ENCODE measurements around the gene AGAP1. TPM values are rescaled to one million over a fixed set of nuclear protein-coding genes. Genes with fewer than 3 reads are reported as not detected.
"Not testable (repeated sequence)": the region's sequence is repeated elsewhere in the genome, so short reads cannot be mapped to it uniquely, and the experiment has no call there.

AGAP1 gene
- total RNA-seq, 1 donor from 2014 or later, result 39.4 TPM

GRCh38 chr2:236061497-236061896 lies 567.7 kb downstream of the AGAP1 start:
- Mint-ChIP-seq H3K27ac (ENCODE audit: unreplicated experiment) (no peak overlapping the region), H3K4me1 (ENCODE audit: low read depth, unreplicated experiment) (peaks cover 3% of the 10 kb centered on the region), H3K9me3 (ENCODE audit: unreplicated experiment) (peaks cover 7% of the 10 kb centered on the region), H3K27me3 (ENCODE audit: low read depth, unreplicated experiment) (no peaks in the 10 kb centered on the region), H3K4me3 (ENCODE audit: unreplicated experiment) (no peak overlapping the region), H3K36me3 (ENCODE audit: low read depth, unreplicated experiment) (peaks cover 14% of the 10 kb centered on the region)
- no peaks in the 10 kb centered on the region for H4K20me1 ChIP-seq (ENCODE audit: insufficient read depth, low read length)
- H3K27ac ChIP-seq (ENCODE audit: low read depth, low read length), result no peak overlapping the region
- H3K36me3 ChIP-seq (ENCODE audit: insufficient read depth, low read length), result no peaks in the 10 kb centered on the region
- H3K4me1 ChIP-seq (ENCODE audit: insufficient read depth, low read length), result no peaks in the 10 kb centered on the region
- TF ChIP-seq EZH2 (IDR thresholded peaks at IDR 0.05; ENCODE audit: insufficient read depth, low read length) (no peak), CTCF (IDR thresholded peaks at IDR 0.05; ENCODE audit: insufficient read depth, low read depth, low read length) (no peak)
- DNase-seq (ENCODE audit: low read depth), result no peak
- H2AFZ ChIP-seq (ENCODE audit: low read depth, low read length), result no peak overlapping the region
- no peak for FAIRE-seq
- H3K4me3 ChIP-seq (ENCODE audit: insufficient read depth, low read depth, low read length), result no peak overlapping the region
- no peaks in the 10 kb centered on the region for H3K79me2 ChIP-seq (ENCODE audit: insufficient read depth, low read length)
- H3K9me3 ChIP-seq (ENCODE audit: insufficient read depth, low read depth, low read length), result peaks cover 3% of the 10 kb centered on the region
- no peaks in the 10 kb centered on the region for H3K27me3 ChIP-seq (ENCODE audit: insufficient read depth, low read length)
- H3K9ac ChIP-seq (ENCODE audit: low read length), result no peak overlapping the region
- no peak overlapping the region for H3K4me2 ChIP-seq (ENCODE audit: low read length)

- Mint-ChIP-seq H3K36me3 (ENCODE audit: low read depth, unreplicated experiment) (peaks cover 14% of the 10 kb centered on the region), H3K4me1 (ENCODE audit: low read depth, unreplicated experiment) (peaks cover 3% of the 10 kb centered on the region), H3K27me3 (ENCODE audit: low read depth, unreplicated experiment) (no peaks in the 10 kb centered on the region), H3K4me3 (ENCODE audit: unreplicated experiment) (no peak overlapping the region), H3K27ac (ENCODE audit: unreplicated experiment) (no peak overlapping the region), H3K9me3 (ENCODE audit: unreplicated experiment) (peaks cover 7% of the 10 kb centered on the region)
- H3K27me3 ChIP-seq (ENCODE audit: insufficient read depth, low read length), result no peaks in the 10 kb centered on the region
- DNase-seq (ENCODE audit: low read depth) (no peak), FAIRE-seq (no peak)
- H3K4me3 ChIP-seq (ENCODE audit: insufficient read depth, low read depth, low read length), result no peak overlapping the region
- no peaks in the 10 kb centered on the region for H3K79me2 ChIP-seq (ENCODE audit: insufficient read depth, low read length)
- H3K4me2 ChIP-seq (ENCODE audit: low read length), result no peak overlapping the region
- H3K36me3 ChIP-seq (ENCODE audit: insufficient read depth, low read length), result no peaks in the 10 kb centered on the region
- no peak overlapping the region for H2AFZ ChIP-seq (ENCODE audit: low read depth, low read length)
- peaks cover 3% of the 10 kb centered on the region for H3K9me3 ChIP-seq (ENCODE audit: insufficient read depth, low read depth, low read length)
- H3K4me1 ChIP-seq (ENCODE audit: insufficient read depth, low read length), result no peaks in the 10 kb centered on the region
- no peak for TF ChIP-seq CTCF (IDR thresholded peaks at IDR 0.05; ENCODE audit: insufficient read depth, low read depth, low read length)
- no peak for TF ChIP-seq EZH2 (IDR thresholded peaks at IDR 0.05; ENCODE audit: insufficient read depth, low read length)
- no peak overlapping the region for H3K27ac ChIP-seq (ENCODE audit: low read depth, low read length)
- H4K20me1 ChIP-seq (ENCODE audit: insufficient read depth, low read length), result no peaks in the 10 kb centered on the region
- no peak overlapping the region for H3K9ac ChIP-seq (ENCODE audit: low read length)
Measured at GRCh38 chr2:236061899-236062298, 568.1 kb downstream of the AGAP1 start.

GRCh38 chr2:236062806-236063205 lies 569.0 kb downstream of the AGAP1 start:
- H3K27me3 Mint-ChIP-seq (ENCODE audit: low read depth, unreplicated experiment); H3K79me2 ChIP-seq (ENCODE audit: insufficient read depth, low read length); H3K9me3 Mint-ChIP-seq (ENCODE audit: unreplicated experiment); H3K4me1 ChIP-seq (ENCODE audit: insufficient read depth, low read length); H3K27ac Mint-ChIP-seq (ENCODE audit: unreplicated experiment); H3K27me3 ChIP-seq (ENCODE audit: insufficient read depth, low read length); H3K9me3 ChIP-seq (ENCODE audit: insufficient read depth, low read depth, low read length); H3K36me3 ChIP-seq (ENCODE audit: insufficient read depth, low read length); H3K27ac ChIP-seq (ENCODE audit: low read depth, low read length); FAIRE-seq; H4K20me1 ChIP-seq (ENCODE audit: insufficient read depth, low read length); DNase-seq (ENCODE audit: low read depth); H2AFZ ChIP-seq (ENCODE audit: low read depth, low read length); H3K4me3 ChIP-seq (ENCODE audit: insufficient read depth, low read depth, low read length); H3K4me3 Mint-ChIP-seq (ENCODE audit: unreplicated experiment); H3K4me1 Mint-ChIP-seq (ENCODE audit: low read depth, unreplicated experiment); H3K4me2 ChIP-seq (ENCODE audit: low read length); H3K9ac ChIP-seq (ENCODE audit: low read length): not testable (repeated sequence)
- H3K36me3 Mint-ChIP-seq (ENCODE audit: low read depth, unreplicated experiment), result peaks cover 13% of the 10 kb centered on the region
